Heart left ventricle (tissue), 13 donors: Measurements from ENCODE around the gene CTCF.

Experiments
- POLR2A ChIP-seq, 2 donors: fragments of 450-650 bp; IDR thresholded peaks; one replicate each; pipeline ENCODE4 v1.6.1; 2017; ENCODE audit warnings: antibody characterized with exemption in 2 of 2, mild to moderate bottlenecking in 2 of 2, moderate library complexity in 2 of 2
- TF ChIP-seq, protein P1 (sequence below), 12 donors: fragments of 200-600 bp; sonication (generic) in 4 of 12; IDR thresholded peaks; one replicate each; pipeline versions ENCODE4 v1.5.0 to v1.8.0; 2018 to 2022; ENCODE audit warnings: antibody characterized with exemption in 12 of 12, mild to moderate bottlenecking in 5 of 12
- donor health status: ischemic (EF 13 %, LVEDD 7.1; RV severe dilation, severe dysfunction).
- donor health status: DM: no; HTN: yes; CAD: no.
- donor health status: DM: no; HTN: no; CAD: no.
- donor health status: ischemic (EF 25% LVEDD 6.9; RV normal size, moderate dysfunction).
- donor health status: ischemic (EF 25% LVEDD 5.7; RV mildly dilated, moderate dysfunction).
- donor health status: ischemic (EF 35%, LVEDD 5.7; RV mildly dilated, moderate dysfunction).
- donor health status: nonischemic (EF 11% LVEDD 7.7; RV severe dilation, severe dysfunction).
- donor health status: DM: yes; HTN: yes; CAD: no.
- donor health status: PGD.
- donor health status: ischemic (EF 29% LVEDD 5.4; RV normal size, mild dysfunction).
- donor health status: nonischemic (EF 23%, LVEDD 6.1; RV moderate dilation, normal function).

DNA sequence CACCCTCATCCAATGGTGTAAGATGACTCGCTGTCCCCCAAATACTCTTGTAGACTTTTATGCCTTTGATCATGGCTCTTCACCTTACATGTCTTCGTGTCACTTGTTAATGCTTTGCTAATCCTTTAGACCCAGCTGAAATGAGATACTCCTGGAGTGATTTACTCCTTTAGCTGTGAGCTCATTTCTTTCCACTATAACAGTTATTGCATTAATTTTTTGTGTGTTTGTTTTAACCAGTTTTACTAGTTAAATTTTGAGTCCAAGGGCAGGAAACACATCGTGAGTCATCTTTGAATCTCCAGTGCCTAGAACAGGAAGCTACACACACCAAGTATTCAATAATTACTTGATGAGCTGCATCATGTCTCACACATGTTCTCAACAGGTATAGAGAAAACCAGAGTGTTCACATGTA is 6.5 kb upstream of the CTCF start:
- TF ChIP-seq POLR2A (IDR thresholded peaks at IDR 0.05), result no peak
- TF ChIP-seq, protein P1, sequence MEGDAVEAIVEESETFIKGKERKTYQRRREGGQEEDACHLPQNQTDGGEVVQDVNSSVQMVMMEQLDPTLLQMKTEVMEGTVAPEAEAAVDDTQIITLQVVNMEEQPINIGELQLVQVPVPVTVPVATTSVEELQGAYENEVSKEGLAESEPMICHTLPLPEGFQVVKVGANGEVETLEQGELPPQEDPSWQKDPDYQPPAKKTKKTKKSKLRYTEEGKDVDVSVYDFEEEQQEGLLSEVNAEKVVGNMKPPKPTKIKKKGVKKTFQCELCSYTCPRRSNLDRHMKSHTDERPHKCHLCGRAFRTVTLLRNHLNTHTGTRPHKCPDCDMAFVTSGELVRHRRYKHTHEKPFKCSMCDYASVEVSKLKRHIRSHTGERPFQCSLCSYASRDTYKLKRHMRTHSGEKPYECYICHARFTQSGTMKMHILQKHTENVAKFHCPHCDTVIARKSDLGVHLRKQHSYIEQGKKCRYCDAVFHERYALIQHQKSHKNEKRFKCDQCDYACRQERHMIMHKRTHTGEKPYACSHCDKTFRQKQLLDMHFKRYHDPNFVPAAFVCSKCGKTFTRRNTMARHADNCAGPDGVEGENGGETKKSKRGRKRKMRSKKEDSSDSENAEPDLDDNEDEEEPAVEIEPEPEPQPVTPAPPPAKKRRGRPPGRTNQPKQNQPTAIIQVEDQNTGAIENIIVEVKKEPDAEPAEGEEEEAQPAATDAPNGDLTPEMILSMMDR (IDR thresholded peaks at IDR 0.05), result no peak
